IPS-18a (cell line): ENCODE data around the gene FRMD4A.

ENCODE experiments used
- H3K27ac ChIP-seq: one replicate; pipeline ENCODE4 v1.5.1; 2013; ENCODE audit warnings: low read length
- H3K27me3 ChIP-seq: one replicate; pipeline ENCODE4 v1.6.1; 2013; ENCODE audit warnings: mild to moderate bottlenecking, low read length; ENCODE audit not compliant: control insufficient read depth, insufficient read depth
- H3K36me3 ChIP-seq: one replicate; pipeline ENCODE4 v1.6.1; 2013; ENCODE audit warnings: low read depth, low read length; ENCODE audit not compliant: control insufficient read depth
- H3K4me1 ChIP-seq: one replicate; pipeline ENCODE4 v1.6.1; 2013; ENCODE audit warnings: low read depth, low read length; ENCODE audit not compliant: control insufficient read depth
- H3K4me3 ChIP-seq: one replicate; pipeline ENCODE4 v1.5.1; 2013; ENCODE audit warnings: low read length
- H3K9ac ChIP-seq: one replicate; pipeline ENCODE4 v1.6.1; 2013; ENCODE audit warnings: mild to moderate bottlenecking, low read length, moderate library complexity
- H3K9me3 ChIP-seq: one replicate; pipeline ENCODE4 v1.6.1; 2013; ENCODE audit warnings: low read depth, low read length; ENCODE audit not compliant: control insufficient read depth

Gene FRMD4A

DNA sequence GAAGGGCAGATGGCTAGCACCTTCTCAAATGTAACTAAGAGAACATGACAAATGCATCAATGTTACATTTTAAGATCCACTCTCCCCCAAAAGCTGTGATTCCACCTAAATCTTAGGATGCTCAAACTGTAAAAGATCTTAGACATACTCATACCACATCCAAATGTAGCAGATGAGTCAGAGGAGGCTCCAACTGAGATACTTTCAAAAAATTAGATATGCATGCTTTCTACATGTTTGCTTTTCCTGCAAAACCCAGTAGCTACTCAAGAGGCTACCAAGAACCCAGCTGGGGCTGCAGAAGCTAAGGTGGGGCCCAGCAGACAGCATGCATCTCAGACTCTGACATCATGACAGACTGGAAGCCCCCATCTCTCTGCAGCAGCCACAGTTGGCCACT lies 31.4 kb upstream of the FRMD4A start:
- Histone ChIP-seq H3K27ac (no peak overlapping the region), H3K9me3 (no peaks in the 10 kb centered on the region), H3K4me3 (no peak overlapping the region), H3K9ac (no peak overlapping the region), H3K27me3 (no peaks in the 10 kb centered on the region), H3K36me3 (no peaks in the 10 kb centered on the region), H3K4me1 (no peaks in the 10 kb centered on the region)

- Histone ChIP-seq H3K9me3 (no peaks in the 10 kb centered on the region), H3K27ac (no peak overlapping the region), H3K4me3 (no peak overlapping the region), H3K36me3 (no peaks in the 10 kb centered on the region), H3K9ac (no peak overlapping the region), H3K4me1 (no peaks in the 10 kb centered on the region), H3K27me3 (no peaks in the 10 kb centered on the region)
Observed at GRCh38 chr10:14360961-14361360, 30.2 kb upstream of the FRMD4A start.

DNA sequence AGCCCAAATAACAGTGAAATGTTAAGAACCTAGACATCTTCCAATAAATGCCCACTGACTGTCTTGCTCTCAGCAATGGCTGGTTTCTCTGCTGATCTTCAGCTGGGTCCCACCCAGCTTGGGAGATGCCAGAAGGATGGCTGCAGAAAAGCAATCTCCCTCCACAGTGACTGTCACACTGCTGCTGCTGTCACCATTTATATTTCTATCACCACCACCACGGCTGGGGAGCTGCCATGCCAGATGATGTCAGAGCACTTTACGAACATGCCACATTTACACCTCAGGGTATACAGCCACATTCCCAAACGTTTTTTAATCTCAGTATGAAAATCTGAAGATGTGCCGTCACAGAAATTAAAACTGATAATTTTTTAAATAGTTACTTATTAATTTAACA lies 29.8 kb upstream of the FRMD4A start:
- no peak overlapping the region for H3K4me3 ChIP-seq
- H3K9ac ChIP-seq, result no peak overlapping the region
- H3K4me1 ChIP-seq, result no peaks in the 10 kb centered on the region
- H3K36me3 ChIP-seq, result no peaks in the 10 kb centered on the region
- H3K9me3 ChIP-seq, result no peaks in the 10 kb centered on the region
- H3K27ac ChIP-seq, result no peak overlapping the region
- H3K27me3 ChIP-seq, result no peaks in the 10 kb centered on the region

DNA sequence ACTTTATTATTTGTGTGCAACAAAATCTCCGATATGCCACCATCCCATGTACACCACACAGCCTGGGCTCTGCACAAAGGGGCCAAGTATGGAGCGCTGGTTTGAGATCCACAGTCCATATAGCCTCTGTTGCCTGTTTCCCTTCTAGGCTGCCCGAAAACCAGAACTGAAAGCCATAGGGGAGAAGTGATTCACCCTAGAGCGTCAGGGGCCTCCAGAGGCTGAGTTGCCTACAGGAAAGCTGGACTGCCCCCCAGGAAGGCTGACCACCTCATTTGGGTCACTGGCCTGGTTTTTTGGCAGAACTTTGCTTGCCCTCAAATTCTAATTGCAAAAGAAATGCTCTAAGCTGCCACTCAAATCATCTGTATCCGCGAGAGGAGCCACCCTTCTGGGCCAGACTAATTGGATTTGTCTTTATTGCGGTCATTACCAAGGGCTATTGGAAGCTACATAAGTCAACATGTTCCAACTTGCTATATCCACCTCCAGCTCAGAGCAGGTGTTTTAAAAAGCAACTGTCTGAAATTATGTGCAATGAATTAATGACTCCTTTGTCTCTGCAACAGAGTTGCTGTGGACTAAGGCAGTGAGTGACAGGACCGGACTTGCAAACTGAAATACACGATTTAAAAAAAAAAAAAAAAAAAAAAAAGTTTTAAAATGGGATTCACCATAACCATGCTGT lies 28.3 kb upstream of the FRMD4A start:
- no peaks in the 10 kb centered on the region for H3K4me1 ChIP-seq
- H3K9ac ChIP-seq, result no peak overlapping the region
- H3K4me3 ChIP-seq, result no peak overlapping the region
- H3K27me3 ChIP-seq, result no peaks in the 10 kb centered on the region
- no peak overlapping the region for H3K27ac ChIP-seq
- H3K36me3 ChIP-seq, result no peaks in the 10 kb centered on the region
- H3K9me3 ChIP-seq, result no peaks in the 10 kb centered on the region

- no peak overlapping the region for H3K27ac ChIP-seq
- no peak overlapping the region for H3K4me3 ChIP-seq
- no peak overlapping the region for H3K9ac ChIP-seq
- H3K27me3 ChIP-seq, result no peaks in the 10 kb centered on the region
- H3K4me1 ChIP-seq, result no peaks in the 10 kb centered on the region
- H3K36me3 ChIP-seq, result no peaks in the 10 kb centered on the region
- H3K9me3 ChIP-seq, result no peaks in the 10 kb centered on the region
Observed at GRCh38 chr10:14356921-14357320, 26.2 kb upstream of the FRMD4A start.

DNA sequence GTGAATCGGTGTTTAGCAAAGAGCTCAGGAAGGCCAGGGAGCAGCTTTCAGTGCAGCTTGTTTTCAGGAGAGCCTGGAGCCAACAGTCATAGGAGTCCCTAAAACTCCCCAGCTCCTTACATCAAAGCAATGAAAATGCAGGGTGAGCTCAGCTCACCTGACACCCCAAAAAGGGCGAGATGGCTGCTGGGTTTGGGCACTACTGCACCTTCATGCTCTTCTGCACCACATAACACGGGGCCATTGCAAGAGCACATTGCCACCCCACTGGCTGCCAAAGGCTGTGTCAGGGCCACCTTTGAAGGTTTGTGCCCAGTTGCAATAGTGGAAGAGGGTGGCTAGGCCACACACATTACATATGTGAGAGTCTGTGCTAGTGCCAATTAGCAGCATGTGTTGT lies 25.0 kb upstream of the FRMD4A start:
- H3K36me3 ChIP-seq, result no peaks in the 10 kb centered on the region
- H3K4me3 ChIP-seq, result no peak overlapping the region
- no peaks in the 10 kb centered on the region for H3K9me3 ChIP-seq
- H3K4me1 ChIP-seq, result no peaks in the 10 kb centered on the region
- no peak overlapping the region for H3K9ac ChIP-seq
- no peaks in the 10 kb centered on the region for H3K27me3 ChIP-seq
- no peak overlapping the region for H3K27ac ChIP-seq

- Histone ChIP-seq H3K9me3 (no peaks in the 10 kb centered on the region), H3K27me3 (no peaks in the 10 kb centered on the region)
Observed at GRCh38 chr10:14353291-14353913, 22.7 kb upstream of the FRMD4A start.

GRCh38 chr10:14350006-14350405 lies 19.3 kb upstream of the FRMD4A start:
- Histone ChIP-seq H3K36me3 (no peaks in the 10 kb centered on the region), H3K27me3 (no peaks in the 10 kb centered on the region), H3K4me3 (no peak overlapping the region), H3K27ac (no peak overlapping the region), H3K4me1 (no peaks in the 10 kb centered on the region), H3K9me3 (no peaks in the 10 kb centered on the region), H3K9ac (no peak overlapping the region)

More at GRCh38 chr10:14353291-14353913, 22.7 kb upstream of the FRMD4A start:
- no peak overlapping the region for H3K9ac ChIP-seq
- no peak overlapping the region for H3K4me3 ChIP-seq
- H3K4me1 ChIP-seq, result no peaks in the 10 kb centered on the region
- H3K27ac ChIP-seq, result no peak overlapping the region
- H3K36me3 ChIP-seq, result no peaks in the 10 kb centered on the region

GRCh38 chr10:14349081-14349480 lies 18.4 kb upstream of the FRMD4A start:
- no peak overlapping the region for H3K9ac ChIP-seq
- no peak overlapping the region for H3K4me3 ChIP-seq
- H3K36me3 ChIP-seq, result no peaks in the 10 kb centered on the region
- no peaks in the 10 kb centered on the region for H3K9me3 ChIP-seq
- H3K4me1 ChIP-seq, result no peaks in the 10 kb centered on the region
- H3K27ac ChIP-seq, result no peak overlapping the region
- no peaks in the 10 kb centered on the region for H3K27me3 ChIP-seq

DNA sequence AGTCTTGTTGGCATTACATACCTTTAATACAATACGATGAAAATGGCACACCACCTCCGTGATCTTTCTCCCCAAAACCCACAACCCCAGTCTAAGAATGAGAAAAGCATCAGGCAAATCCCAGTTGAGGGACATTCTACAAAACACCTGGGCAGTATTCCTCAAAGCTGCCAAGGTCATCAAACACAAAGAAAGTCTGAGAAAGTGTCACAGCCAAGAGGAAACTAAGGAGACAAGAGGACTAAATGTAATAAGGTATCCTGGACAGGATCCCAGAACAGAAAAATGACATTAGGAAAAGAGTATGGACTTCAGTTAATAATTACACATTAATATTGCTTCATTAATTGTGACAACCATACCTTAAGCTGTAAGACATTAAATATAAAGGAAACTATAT lies 14.5 kb upstream of the FRMD4A start:
- no peaks in the 10 kb centered on the region for H3K27me3 ChIP-seq
- no peak overlapping the region for H3K27ac ChIP-seq
- no peaks in the 10 kb centered on the region for H3K9me3 ChIP-seq
- H3K9ac ChIP-seq, result no peak overlapping the region
- H3K4me3 ChIP-seq, result no peak overlapping the region
- no peaks in the 10 kb centered on the region for H3K4me1 ChIP-seq
- H3K36me3 ChIP-seq, result no peaks in the 10 kb centered on the region

GRCh38 chr10:14340051-14340744 lies 9.5 kb upstream of the FRMD4A start:
- Histone ChIP-seq H3K27ac (no peak overlapping the region), H3K4me3 (no peak overlapping the region), H3K4me1 (no peaks in the 10 kb centered on the region), H3K9me3 (no peaks in the 10 kb centered on the region), H3K36me3 (no peaks in the 10 kb centered on the region), H3K27me3 (no peaks in the 10 kb centered on the region), H3K9ac (no peak overlapping the region)

DNA sequence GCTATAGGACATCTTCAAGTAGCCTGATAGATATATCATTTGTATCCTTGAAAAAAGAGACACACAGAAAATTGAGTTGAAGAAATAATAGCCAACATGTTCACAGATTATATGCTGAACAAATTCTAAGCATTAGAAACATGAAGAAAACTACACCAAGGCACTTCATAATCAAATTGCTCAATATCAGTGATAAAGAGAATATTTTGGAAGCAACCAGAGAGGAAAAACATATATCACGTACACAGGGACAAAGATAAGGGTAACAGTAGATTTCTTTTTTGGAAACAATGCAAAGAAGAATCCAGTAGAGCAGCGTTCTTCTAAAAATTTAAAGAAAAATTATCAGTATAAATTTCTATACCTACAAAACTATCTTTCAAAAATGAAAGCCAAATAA lies 6.0 kb upstream of the FRMD4A start:
- no peak overlapping the region for H3K9ac ChIP-seq
- H3K27ac ChIP-seq, result no peak overlapping the region
- no peaks in the 10 kb centered on the region for H3K4me1 ChIP-seq
- H3K9me3 ChIP-seq, result no peaks in the 10 kb centered on the region
- H3K27me3 ChIP-seq, result no peaks in the 10 kb centered on the region
- no peaks in the 10 kb centered on the region for H3K36me3 ChIP-seq
- H3K4me3 ChIP-seq, result no peak overlapping the region
